Karpas-422 (cell line): ENCODE results near the gene RAB36. TPM values are rescaled to one million over a fixed set of nuclear protein-coding genes. Genes with fewer than 3 reads are reported as not detected.

Experiments
- DNase-seq: peaks from one replicate; pipeline ENCODE4 v3.0.0-alpha.2; 2015
- H2AFZ ChIP-seq: fragments of 200-600 bp; sonication (generic); 2 replicates; pipeline ENCODE4 v1.6.1; 2014; ENCODE audit warnings: antibody characterized with exemption, low read length, mixed read lengths
- H3K27ac ChIP-seq: fragments of 200-600 bp; sonication (generic); 2 replicates; pipeline ENCODE4 v1.5.1; 2014; ENCODE audit warnings: mild to moderate bottlenecking, low read length, moderate library complexity
- H3K27me3 ChIP-seq: fragments of 200-600 bp; sonication (generic); 2 replicates; pipeline ENCODE4 v1.6.1; 2014; ENCODE audit warnings: low read length, mixed read lengths
- H3K36me3 ChIP-seq: fragments of 200-600 bp; sonication (generic); 2 replicates; pipeline ENCODE4 v1.6.1; 2014; ENCODE audit warnings: low read length, mixed read lengths; ENCODE audit not compliant: insufficient read depth
- H3K4me1 ChIP-seq: fragments of 200-600 bp; sonication (generic); 2 replicates; pipeline ENCODE4 v1.6.1; 2014; ENCODE audit warnings: mild to moderate bottlenecking, low read length, mixed read lengths
- H3K4me2 ChIP-seq: fragments of 200-600 bp; sonication (generic); 2 replicates; pipeline ENCODE4 v1.6.1; 2014; ENCODE audit warnings: low read length, low read depth, mild to moderate bottlenecking; ENCODE audit not compliant: poor library complexity, severe bottlenecking
- H3K4me3 ChIP-seq: fragments of 200-600 bp; sonication (generic); 2 replicates; pipeline ENCODE4 v1.5.1; 2014; ENCODE audit warnings: mild to moderate bottlenecking, antibody characterized with exemption, low read length, mixed read lengths
- H3K79me2 ChIP-seq: fragments of 200-600 bp; sonication (generic); 2 replicates; pipeline ENCODE4 v1.6.1; 2014; ENCODE audit warnings: mild to moderate bottlenecking, low read length, mixed read lengths
- H3K9ac ChIP-seq: fragments of 200-600 bp; sonication (generic); 2 replicates; pipeline ENCODE4 v1.6.0; 2014; ENCODE audit warnings: low read length
- H3K9me2 ChIP-seq: fragments of 200-600 bp; sonication (generic), shearing (Covaris generic); replicated peaks from 2 replicates; pipeline ENCODE4 v1.6.0; 2014; ENCODE audit warnings: mild to moderate bottlenecking, low read length, moderate library complexity; ENCODE audit not compliant: insufficient read depth
- H3K9me3 ChIP-seq: fragments of 300-700, 200-600 bp; sonication (generic); 2 replicates; pipeline ENCODE4 v1.6.1; 2014; ENCODE audit warnings: low read length, mixed read lengths
- H4K20me1 ChIP-seq: fragments of 200-600 bp; sonication (generic); 2 replicates; pipeline ENCODE4 v1.6.1; 2014; ENCODE audit warnings: mild to moderate bottlenecking, antibody characterized with exemption, low read length, low read depth; ENCODE audit not compliant: insufficient read depth
- total RNA-seq: library from RNA; depleted of rRNA; stranded (reverse); fragments of >200 nt; shearing (Covaris generic); gene quantifications from 2 replicates; pipeline ENCODE4 v1.2.3, GENCODE V29; 2014; ENCODE audit warnings: low replicate concordance

RAB36 gene
- total RNA-seq, 1 experiment from 2014 or later: 10.6 TPM

DNA sequence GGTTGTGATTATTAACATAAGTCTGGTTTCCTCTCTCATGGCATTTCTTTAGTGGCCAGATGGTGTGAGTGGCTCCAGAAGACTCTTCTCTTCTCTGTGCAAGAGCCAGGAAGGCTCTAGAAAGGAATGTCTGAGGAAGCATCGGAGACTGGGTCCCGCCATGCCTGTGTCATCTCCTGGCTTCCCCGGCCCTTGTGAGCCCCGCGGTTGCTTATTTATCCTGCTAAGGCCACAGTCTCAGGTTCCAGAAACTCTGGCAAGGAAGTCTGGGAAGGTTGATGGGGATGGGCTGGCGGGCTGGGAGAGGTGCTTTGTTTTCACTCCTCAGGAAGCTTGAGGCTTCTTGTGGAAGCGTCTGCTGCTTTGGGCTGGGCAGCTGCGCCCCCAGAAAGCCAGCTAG, 53.9 kb downstream of the RAB36 start:
- H3K4me2 ChIP-seq: no peak overlapping the region
- no peak overlapping the region for H2AFZ ChIP-seq
- H4K20me1 ChIP-seq: no peaks in the 10 kb centered on the region
- H3K9me3 ChIP-seq: no peaks in the 10 kb centered on the region
- H3K79me2 ChIP-seq: peaks cover 57% of the 10 kb centered on the region
- H3K27me3 ChIP-seq: no peaks in the 10 kb centered on the region
- H3K4me3 ChIP-seq: no peak overlapping the region
- no peak overlapping the region for H3K9ac ChIP-seq
- no peak overlapping the region for H3K27ac ChIP-seq
- H3K4me1 ChIP-seq: no peaks in the 10 kb centered on the region
- H3K36me3 ChIP-seq: no peaks in the 10 kb centered on the region
- DNase-seq: no peak
- H3K9me2 ChIP-seq: no peaks in the 10 kb centered on the region

DNA sequence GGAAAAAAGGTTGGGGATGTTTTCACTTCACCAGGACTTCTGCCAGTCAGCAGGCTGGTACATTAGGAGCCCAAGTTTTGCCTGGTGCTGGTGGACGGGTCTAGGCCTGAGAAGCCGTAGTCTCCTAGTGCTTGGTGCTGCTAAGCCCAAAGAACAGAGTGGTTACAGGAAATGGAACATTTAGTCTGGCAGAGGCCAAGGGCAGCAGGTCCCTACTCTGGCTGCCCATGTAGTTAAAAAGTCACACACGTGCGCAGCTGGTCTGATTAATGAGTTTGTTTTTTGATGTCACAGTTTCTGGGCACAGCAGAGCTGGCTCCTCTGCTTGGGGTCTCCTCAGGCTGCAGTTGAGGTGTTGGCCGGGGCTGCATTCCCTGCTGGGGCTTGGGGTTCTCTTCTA, 55.6 kb downstream of the RAB36 start:
- peaks cover 58% of the 10 kb centered on the region for H3K79me2 ChIP-seq
- no peaks in the 10 kb centered on the region for H4K20me1 ChIP-seq

DNA sequence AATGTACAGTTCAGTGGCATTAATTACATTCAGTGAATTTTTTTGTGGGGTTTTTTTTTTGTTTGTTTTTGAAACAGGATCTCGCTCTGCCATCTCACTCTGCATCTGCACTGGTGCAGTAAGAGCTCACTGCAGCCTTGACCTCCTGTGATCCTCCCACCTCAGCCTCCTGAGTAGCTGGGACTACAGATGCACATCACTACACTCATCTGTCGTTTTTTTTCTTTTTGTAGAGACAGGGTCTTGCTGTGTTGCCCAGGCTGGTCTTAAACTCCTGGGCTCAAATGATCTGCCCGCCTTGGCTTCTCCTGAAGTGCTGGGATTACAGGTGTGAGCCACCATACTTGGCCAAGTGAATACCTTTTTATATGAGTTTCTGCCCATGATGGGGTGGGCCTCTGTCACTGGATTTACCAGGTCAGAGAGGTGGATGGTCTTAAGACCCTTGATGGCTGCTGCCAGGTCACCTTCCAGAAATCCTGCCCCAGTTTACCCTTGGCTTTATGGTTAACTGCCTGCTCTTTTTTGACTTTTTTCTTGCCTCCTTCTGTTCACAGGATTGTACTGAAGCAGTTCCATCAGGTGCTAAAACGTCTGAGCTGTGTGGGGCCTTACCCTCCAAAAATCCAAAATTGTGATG, 57.7 kb downstream of the RAB36 start:
- H3K36me3 ChIP-seq: no peaks in the 10 kb centered on the region
- no peak for DNase-seq
- H2AFZ ChIP-seq: no peak overlapping the region
- no peak overlapping the region for H3K4me2 ChIP-seq
- H3K27me3 ChIP-seq: no peaks in the 10 kb centered on the region
- H3K27ac ChIP-seq: no peak overlapping the region
- peaks cover 10% of the 10 kb centered on the region for H3K4me1 ChIP-seq
- H3K9me2 ChIP-seq: no peaks in the 10 kb centered on the region
- no peaks in the 10 kb centered on the region for H3K9me3 ChIP-seq
- no peaks in the 10 kb centered on the region for H4K20me1 ChIP-seq
- peaks cover 41% of the 10 kb centered on the region for H3K79me2 ChIP-seq
- H3K4me3 ChIP-seq: no peak overlapping the region
- H3K9ac ChIP-seq: no peak overlapping the region

More for the DNA sequence above, 55.6 kb downstream of the RAB36 start:
- no peaks in the 10 kb centered on the region for H3K4me1 ChIP-seq
- no peak overlapping the region for H3K27ac ChIP-seq
- no peak overlapping the region for H3K9ac ChIP-seq
- H2AFZ ChIP-seq: no peak overlapping the region
- no peak overlapping the region for H3K4me3 ChIP-seq
- no peaks in the 10 kb centered on the region for H3K9me3 ChIP-seq
- no peak for DNase-seq
- H3K36me3 ChIP-seq: no peaks in the 10 kb centered on the region
- H3K27me3 ChIP-seq: no peaks in the 10 kb centered on the region
- no peak overlapping the region for H3K4me2 ChIP-seq
- H3K9me2 ChIP-seq: no peaks in the 10 kb centered on the region

DNA sequence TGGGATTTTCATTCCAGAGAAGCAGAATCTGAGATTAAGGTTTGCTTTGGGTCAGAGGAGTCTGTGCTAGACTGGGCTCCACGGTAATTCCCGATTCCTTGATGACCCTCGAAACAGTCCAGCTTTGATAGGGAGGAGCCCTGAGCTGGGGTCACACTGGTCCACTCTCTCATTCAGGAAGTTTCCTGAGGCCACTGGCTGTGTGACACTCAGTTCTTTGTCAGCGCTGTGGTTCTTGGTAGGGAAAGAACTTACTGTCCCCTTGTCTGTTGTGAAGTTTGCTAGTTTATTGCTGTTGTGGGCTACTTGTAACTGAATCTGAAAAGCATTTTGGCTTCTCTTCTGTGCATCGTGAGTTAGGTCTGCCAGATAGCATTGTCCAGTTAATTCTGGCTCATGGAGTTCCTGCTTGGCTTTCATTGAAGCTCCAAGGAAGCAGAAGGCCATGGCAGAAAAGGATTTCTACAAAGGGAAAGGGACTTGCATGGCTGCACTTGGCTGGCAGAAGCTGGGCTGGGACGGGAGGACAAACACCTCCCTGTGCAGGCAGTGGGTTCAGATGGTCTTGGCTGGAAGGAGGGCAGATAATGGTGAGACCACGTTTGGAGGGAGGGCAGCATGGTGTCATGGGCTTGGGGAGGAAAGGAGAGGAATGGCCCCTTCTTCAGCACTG, 58.3 kb downstream of the RAB36 start:
- H4K20me1 ChIP-seq: no peaks in the 10 kb centered on the region
- H3K9me2 ChIP-seq: no peaks in the 10 kb centered on the region
- H3K27ac ChIP-seq: no peak overlapping the region
- H2AFZ ChIP-seq: no peak overlapping the region
- no peaks in the 10 kb centered on the region for H3K27me3 ChIP-seq
- H3K4me1 ChIP-seq: peaks cover 16% of the 10 kb centered on the region
- H3K4me3 ChIP-seq: no peak overlapping the region
- no peak overlapping the region for H3K9ac ChIP-seq
- no peaks in the 10 kb centered on the region for H3K36me3 ChIP-seq
- H3K79me2 ChIP-seq: peaks cover 39% of the 10 kb centered on the region
- no peaks in the 10 kb centered on the region for H3K9me3 ChIP-seq
- no peak overlapping the region for H3K4me2 ChIP-seq
- DNase-seq: no peak

DNA sequence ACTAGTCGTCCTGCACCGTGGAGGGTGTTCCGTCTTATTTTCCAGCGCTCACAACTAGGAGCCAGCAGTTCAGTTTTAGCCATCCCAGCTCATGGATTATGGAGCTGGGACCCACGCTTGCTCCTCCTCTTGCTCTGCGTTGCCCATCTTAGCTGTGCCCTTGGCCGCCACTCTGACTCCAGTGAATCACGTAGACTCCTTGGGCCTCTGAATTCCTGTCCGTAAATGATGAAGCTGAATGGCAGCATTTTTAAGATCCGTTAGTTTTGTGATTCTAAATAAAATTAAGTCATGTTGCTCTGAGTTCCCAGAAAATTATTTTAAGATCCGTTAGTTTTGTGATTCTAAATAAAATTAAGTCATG, 58.8 kb downstream of the RAB36 start:
- H4K20me1 ChIP-seq: no peaks in the 10 kb centered on the region

DNA sequence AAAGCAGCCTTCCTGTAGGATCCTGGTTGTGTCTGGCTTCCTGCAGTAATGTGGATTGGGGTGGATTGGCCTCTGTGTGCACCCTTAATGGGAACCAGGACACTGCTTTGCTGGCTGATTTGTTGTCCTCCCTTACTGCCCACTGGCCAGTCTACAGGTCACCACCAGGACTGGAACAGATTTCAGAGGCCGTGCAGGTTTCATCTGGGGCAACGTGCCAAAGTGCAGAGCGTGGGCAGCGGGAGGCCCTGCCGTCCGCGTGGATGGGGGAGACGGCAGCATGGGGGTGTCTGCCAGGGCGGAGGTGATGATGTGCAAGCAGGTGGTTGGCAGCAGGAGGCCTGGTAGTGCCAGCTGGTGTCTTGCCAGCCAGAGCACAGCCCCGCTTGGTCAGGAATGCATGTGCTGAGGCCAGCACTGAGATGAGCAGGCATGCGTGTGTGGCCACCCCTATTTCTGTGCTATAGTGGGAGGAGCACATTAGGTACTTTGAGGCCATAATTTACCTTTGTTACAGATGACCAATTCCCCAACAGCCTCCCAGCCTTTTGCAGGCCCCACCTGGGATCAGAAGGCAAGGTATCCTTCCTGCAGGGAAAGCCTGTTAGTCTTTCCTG, 59.4 kb downstream of the RAB36 start:
- no peak overlapping the region for H2AFZ ChIP-seq
- H3K9me3 ChIP-seq: no peaks in the 10 kb centered on the region
- no peak overlapping the region for H3K9ac ChIP-seq
- H3K9me2 ChIP-seq: no peaks in the 10 kb centered on the region
- peaks cover 40% of the 10 kb centered on the region for H3K79me2 ChIP-seq
- no peaks in the 10 kb centered on the region for H3K27me3 ChIP-seq
- H3K27ac ChIP-seq: no peak overlapping the region
- H3K36me3 ChIP-seq: no peaks in the 10 kb centered on the region
- peaks cover 23% of the 10 kb centered on the region for H3K4me1 ChIP-seq
- DNase-seq: no peak
- no peak overlapping the region for H3K4me3 ChIP-seq
- H3K4me2 ChIP-seq: no peak overlapping the region
- no peaks in the 10 kb centered on the region for H4K20me1 ChIP-seq

More for the DNA sequence above, 58.8 kb downstream of the RAB36 start:
- Histone ChIP-seq H3K36me3 (no peaks in the 10 kb centered on the region), H3K9ac (no peak overlapping the region), H3K4me2 (no peak overlapping the region), H2AFZ (no peak overlapping the region), H3K27me3 (no peaks in the 10 kb centered on the region), H3K9me3 (no peaks in the 10 kb centered on the region), H3K79me2 (peaks cover 42% of the 10 kb centered on the region), H3K27ac (no peak overlapping the region), H3K9me2 (no peaks in the 10 kb centered on the region), H3K4me3 (no peak overlapping the region), H3K4me1 (peaks cover 21% of the 10 kb centered on the region)
- DNase-seq: no peak

DNA sequence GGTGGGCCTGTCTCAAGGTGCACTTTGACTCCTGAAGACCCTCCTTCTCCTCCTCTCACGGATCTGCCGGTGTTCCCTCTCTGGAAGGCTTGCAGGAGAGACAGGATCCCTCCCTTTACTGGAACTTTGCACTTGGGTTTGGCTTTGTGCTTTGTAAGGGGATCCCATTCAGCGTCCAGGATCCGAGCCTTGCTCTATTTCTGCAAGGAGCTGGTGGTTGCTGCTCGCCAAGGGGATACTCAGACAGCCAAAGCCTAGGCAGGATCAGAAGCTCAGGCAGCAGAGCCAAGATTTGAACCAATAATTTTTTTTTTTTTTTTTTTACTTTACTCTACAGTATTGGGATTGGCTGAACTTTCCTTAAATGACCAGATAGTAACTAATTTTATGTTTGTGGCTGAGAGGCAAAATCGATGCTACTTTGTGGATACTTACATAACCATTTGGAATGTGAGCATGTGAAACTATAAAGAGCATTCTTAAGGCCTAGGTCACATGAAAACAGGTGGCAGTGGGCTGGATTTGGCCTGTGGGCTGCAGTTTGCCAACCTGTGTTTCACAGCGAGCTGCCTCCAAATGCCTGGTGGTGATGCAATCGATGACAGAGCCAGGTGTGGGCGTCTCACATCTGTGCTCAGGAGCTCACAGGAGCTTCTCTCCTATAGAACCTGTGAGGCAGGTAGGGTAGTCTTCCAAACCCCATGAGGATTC, 60.2 kb downstream of the RAB36 start:
- no peak overlapping the region for H3K4me2 ChIP-seq
- no peaks in the 10 kb centered on the region for H3K27me3 ChIP-seq
- no peaks in the 10 kb centered on the region for H3K36me3 ChIP-seq
- no peaks in the 10 kb centered on the region for H3K9me3 ChIP-seq
- no peak overlapping the region for H3K27ac ChIP-seq
- no peak overlapping the region for H2AFZ ChIP-seq
- no peaks in the 10 kb centered on the region for H4K20me1 ChIP-seq
- H3K79me2 ChIP-seq: peaks cover 49% of the 10 kb centered on the region
- H3K4me3 ChIP-seq: no peak overlapping the region
- H3K9ac ChIP-seq: no peak overlapping the region
- DNase-seq: no peak
- H3K4me1 ChIP-seq: peaks cover 32% of the 10 kb centered on the region
- H3K9me2 ChIP-seq: no peaks in the 10 kb centered on the region

DNA sequence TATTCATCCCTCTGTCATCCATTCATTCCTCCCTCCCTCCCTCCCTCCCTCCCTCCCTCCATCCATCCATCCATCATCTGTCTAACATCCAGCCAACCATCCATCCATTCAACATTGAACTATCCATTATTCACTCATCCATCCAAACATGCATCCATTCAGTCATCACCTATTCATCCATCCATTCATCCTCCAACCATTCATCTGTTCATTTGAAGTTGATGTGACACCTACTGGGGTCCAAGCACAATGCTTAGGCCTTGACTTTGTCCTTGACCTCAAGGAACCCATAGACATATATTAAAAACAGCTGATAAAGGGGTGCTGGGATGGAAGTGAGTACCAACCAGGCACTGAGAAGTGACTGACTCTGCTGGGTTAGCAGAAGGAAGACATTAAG, 61.6 kb downstream of the RAB36 start:
- DNase-seq: no peak
- Histone ChIP-seq H3K4me2 (no peak overlapping the region), H3K4me3 (no peak overlapping the region), H4K20me1 (no peaks in the 10 kb centered on the region), H3K4me1 (peaks cover 43% of the 10 kb centered on the region), H3K27ac (peak overlapping the region; percentile 82), H3K79me2 (peaks cover 46% of the 10 kb centered on the region), H3K36me3 (no peaks in the 10 kb centered on the region), H3K9me2 (no peaks in the 10 kb centered on the region), H3K9ac (no peak overlapping the region), H3K9me3 (no peaks in the 10 kb centered on the region), H2AFZ (no peak overlapping the region), H3K27me3 (no peaks in the 10 kb centered on the region)
